Cardiac muscle cell (in vitro differentiated cells and primary cell): ENCODE measurements around the gene MUC4. TPM values are rescaled to one million over a fixed set of nuclear protein-coding genes. Genes with fewer than 3 reads are reported as not detected.
"Not testable (repeated sequence)": the region's sequence is repeated elsewhere in the genome, so short reads cannot be mapped to it uniquely, and the experiment has no call there.

Experiments
- DNase-seq, 2 donors: peaks; one replicate each; pipeline versions ENCODE4 v3.0.0 to v3.0.0-alpha.2; 2010 to 2017; ENCODE audit warnings: low read depth in 1 of 2, low spot score in 1 of 2
- H3K27ac ChIP-seq: fragments of 200-600 bp; sonication (generic); 2 replicates; pipeline ENCODE4 v1.5.1; 2016
- H3K27me3 ChIP-seq: fragments of 200-600 bp; sonication (generic); 2 replicates; pipeline ENCODE4 v1.6.0; 2016; ENCODE audit warnings: control low read depth
- H3K36me3 ChIP-seq: fragments of 200-600 bp; sonication (generic); 2 replicates; pipeline ENCODE4 v1.5.1; 2016; ENCODE audit warnings: control low read depth
- H3K4me1 ChIP-seq: fragments of 200-600 bp; sonication (generic); 2 replicates; pipeline ENCODE4 v1.8.1; 2017; ENCODE audit warnings: low read depth, mild to moderate bottlenecking, mixed run types
- H3K4me3 ChIP-seq: fragments of 200-600 bp; sonication (generic); 2 replicates; pipeline ENCODE4 v1.5.1; 2016; ENCODE audit warnings: mild to moderate bottlenecking
- H3K9me3 ChIP-seq: fragments of 200-600 bp; sonication (generic); 2 replicates; pipeline ENCODE4 v1.5.1; 2017; ENCODE audit warnings: low read depth, mild to moderate bottlenecking, control low read depth
- polyA plus RNA-seq: library from polyadenylated mRNA; unstranded; fragments of >200 nt; fragmentation: Nextera tagmentation; extraction: Ambion mirVana; gene quantifications from 2 replicates; pipeline ENCODE4 v1.2.1, GENCODE V29; 2016
- total RNA-seq: library from RNA; depleted of rRNA; stranded (reverse); fragments of >200 nt; gene quantifications from 2 replicates; pipeline ENCODE4 v1.2.3, GENCODE V29; 2016
- TF ChIP-seq, protein P1 (sequence below): IDR thresholded peaks from 2 replicates; pipeline ENCODE4 v1.5.1; 2012; ENCODE audit warnings: low read depth, mild to moderate bottlenecking, low read length

The MUC4 gene
- total and polyA plus RNA-seq, 2 experiments from 2014 or later, result 0.16 TPM; not detected in 1

DNA sequence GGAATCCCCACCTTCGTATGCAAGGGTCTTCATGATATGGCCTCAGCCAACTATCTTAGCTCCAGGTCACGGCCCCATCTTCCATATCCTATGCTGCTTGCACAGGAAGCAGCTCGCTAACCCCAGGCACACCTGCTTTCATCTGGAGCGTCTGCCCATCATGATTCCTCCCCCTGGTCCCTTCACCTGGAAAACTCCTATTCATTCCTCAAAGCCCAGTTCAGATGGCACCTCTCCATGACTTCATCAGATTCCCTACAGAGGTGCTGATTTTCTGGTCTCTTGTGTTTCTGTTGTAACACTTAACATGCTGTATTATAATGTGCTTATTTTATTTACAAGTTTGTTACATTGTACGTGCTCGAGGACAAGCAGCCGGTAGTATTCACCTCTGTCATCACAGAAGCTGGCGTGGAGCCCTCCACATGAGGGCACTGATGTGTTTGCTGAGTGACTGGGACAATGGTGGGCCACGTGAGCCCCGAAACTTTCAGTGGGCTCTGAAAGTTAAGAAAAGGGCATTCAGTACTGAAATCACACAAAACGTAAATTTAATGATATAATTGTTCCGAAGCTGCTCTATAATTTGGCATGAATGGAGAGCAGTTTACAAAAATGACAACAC lies 74.8 kb downstream of the MUC4 start:
- Histone ChIP-seq H3K4me1 (no peaks in the 10 kb centered on the region), H3K9me3 (no peaks in the 10 kb centered on the region), H3K4me3 (no peak overlapping the region), H3K36me3 (no peaks in the 10 kb centered on the region), H3K27ac (no peak overlapping the region), H3K27me3 (no peaks in the 10 kb centered on the region)
- DNase-seq, result no peak
- TF ChIP-seq, protein P1, sequence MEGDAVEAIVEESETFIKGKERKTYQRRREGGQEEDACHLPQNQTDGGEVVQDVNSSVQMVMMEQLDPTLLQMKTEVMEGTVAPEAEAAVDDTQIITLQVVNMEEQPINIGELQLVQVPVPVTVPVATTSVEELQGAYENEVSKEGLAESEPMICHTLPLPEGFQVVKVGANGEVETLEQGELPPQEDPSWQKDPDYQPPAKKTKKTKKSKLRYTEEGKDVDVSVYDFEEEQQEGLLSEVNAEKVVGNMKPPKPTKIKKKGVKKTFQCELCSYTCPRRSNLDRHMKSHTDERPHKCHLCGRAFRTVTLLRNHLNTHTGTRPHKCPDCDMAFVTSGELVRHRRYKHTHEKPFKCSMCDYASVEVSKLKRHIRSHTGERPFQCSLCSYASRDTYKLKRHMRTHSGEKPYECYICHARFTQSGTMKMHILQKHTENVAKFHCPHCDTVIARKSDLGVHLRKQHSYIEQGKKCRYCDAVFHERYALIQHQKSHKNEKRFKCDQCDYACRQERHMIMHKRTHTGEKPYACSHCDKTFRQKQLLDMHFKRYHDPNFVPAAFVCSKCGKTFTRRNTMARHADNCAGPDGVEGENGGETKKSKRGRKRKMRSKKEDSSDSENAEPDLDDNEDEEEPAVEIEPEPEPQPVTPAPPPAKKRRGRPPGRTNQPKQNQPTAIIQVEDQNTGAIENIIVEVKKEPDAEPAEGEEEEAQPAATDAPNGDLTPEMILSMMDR, result no peak

DNA sequence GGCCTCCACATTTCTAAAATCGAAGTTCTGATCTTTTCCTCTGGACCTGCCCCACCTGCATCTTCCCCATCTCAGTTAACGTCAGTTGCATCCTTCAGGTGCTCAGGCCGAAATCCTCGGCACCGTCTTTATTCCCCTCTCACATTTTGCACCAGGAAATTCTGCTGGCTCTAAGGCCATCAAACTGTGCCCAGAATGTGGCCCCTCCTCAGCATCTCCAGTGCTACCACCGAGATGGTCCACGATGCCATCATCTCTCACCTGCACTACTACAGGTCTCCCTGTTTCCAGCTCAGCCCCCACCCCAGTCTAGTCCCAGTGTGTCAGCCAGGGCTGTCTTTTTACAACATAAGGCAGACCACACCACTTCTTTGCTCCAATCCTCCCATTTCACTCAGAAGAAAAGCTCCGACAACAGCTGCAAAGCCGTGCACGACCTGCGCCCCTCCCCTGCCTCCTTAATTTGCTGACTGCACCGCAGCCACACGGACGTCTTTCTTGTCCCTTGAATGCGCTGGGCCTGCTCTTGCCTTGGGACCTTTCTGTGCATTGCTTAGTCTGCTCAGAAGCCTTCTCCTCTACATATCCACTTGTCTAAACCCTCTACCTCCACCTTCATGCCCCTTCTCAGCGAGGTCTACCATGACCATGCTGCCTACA lies 76.6 kb downstream of the MUC4 start:
- Histone ChIP-seq H3K27me3 (no peaks in the 10 kb centered on the region), H3K27ac (no peak overlapping the region), H3K36me3 (no peaks in the 10 kb centered on the region), H3K9me3 (no peaks in the 10 kb centered on the region), H3K4me1 (no peaks in the 10 kb centered on the region), H3K4me3 (no peak overlapping the region)
- TF ChIP-seq, protein P1, result no peak
- no peak for DNase-seq

DNA sequence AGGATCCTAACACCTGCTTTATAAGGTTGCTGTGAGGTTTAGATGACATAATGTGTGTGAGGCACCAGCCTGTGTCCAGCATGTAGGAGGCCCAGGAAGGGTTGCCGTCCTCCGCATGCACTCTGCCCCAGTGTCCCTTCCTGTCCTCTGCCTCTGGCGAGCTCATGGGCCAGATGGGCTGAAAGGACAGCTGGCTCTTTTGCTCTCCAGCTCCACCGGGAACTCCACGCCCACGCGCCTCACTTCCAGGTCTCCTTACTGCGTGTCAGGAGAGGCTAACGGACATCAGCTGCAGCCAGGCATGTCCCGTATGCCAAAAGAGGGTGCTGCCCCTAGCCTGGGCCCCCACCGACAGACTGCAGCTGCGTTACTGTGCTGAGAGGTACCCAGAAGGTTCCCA lies 78.8 kb downstream of the MUC4 start:
- TF ChIP-seq, protein P1, result no peak
- H3K36me3 ChIP-seq, result no peaks in the 10 kb centered on the region
- no peak for DNase-seq
- no peaks in the 10 kb centered on the region for H3K27me3 ChIP-seq
- H3K4me3 ChIP-seq, result no peak overlapping the region
- no peak overlapping the region for H3K27ac ChIP-seq
- no peaks in the 10 kb centered on the region for H3K9me3 ChIP-seq
- no peaks in the 10 kb centered on the region for H3K4me1 ChIP-seq

DNA sequence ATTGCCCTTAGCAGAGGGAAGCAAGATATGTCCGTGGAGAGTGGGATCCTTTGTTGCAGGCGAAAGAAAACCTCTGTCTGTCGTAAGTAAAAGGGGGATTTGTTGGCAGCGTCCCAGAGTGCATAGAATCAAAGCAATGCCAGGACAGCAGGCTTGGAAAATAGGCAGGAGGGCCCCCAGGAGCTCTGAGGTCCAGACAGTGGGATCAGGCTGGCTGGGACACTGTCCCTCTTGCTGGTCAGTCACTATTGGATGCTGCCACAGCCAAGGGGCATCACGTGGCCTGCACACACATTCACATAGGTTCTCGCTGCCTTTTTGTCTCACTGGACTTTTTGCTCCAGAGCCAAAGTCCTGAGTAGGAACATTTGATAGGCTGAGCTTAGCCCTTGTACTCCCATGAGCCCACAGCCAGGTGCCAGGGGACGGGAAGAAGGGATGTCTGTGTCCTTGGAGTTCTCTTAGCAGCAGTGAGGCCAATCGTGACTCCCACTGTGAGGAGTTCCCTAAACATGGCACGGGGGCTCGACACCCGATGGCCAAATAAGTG lies 80.3 kb downstream of the MUC4 start:
- DNase-seq, result no peak
- Histone ChIP-seq H3K9me3 (no peaks in the 10 kb centered on the region), H3K27ac (no peak overlapping the region), H3K27me3 (no peaks in the 10 kb centered on the region), H3K4me1 (no peaks in the 10 kb centered on the region), H3K36me3 (no peaks in the 10 kb centered on the region), H3K4me3 (no peak overlapping the region)
- TF ChIP-seq, protein P1, result no peak

GRCh38 chr3:195729476-195730251 lies 82.1 kb downstream of the MUC4 start:
- H3K9me3 ChIP-seq, result no peaks in the 10 kb centered on the region
- TF ChIP-seq, protein P1, result no peak

GRCh38 chr3:195728789-195729188 lies 82.9 kb downstream of the MUC4 start:
- not testable (repeated sequence) for DNase-seq, H3K4me1 ChIP-seq, H3K9me3 ChIP-seq, H3K4me3 ChIP-seq, H3K36me3 ChIP-seq, H3K27ac ChIP-seq, H3K27me3 ChIP-seq

More at GRCh38 chr3:195729476-195730251, 82.1 kb downstream of the MUC4 start:
- H3K36me3 ChIP-seq, result no peaks in the 10 kb centered on the region
- no peak for DNase-seq
- no peaks in the 10 kb centered on the region for H3K4me1 ChIP-seq
- H3K4me3 ChIP-seq, result no peak overlapping the region
- no peaks in the 10 kb centered on the region for H3K27me3 ChIP-seq
- H3K27ac ChIP-seq, result no peak overlapping the region
